Activated CD4-positive, CD25-positive, alpha-beta regulatory T cell treated with anti-CD3 and anti-CD28 coated beads, Interleukin-2, amount 50 U/mL, for 24 hours (primary cell): ENCODE measurements around the gene TALDO1.

Experiments
- ATAC-seq, 2 donors: fragments of 150-1000 bp; cut with Tn5 transposase; one replicate each; pipeline ENCODE4 v1.10.0; 2021; ENCODE audit warnings: mild to moderate bottlenecking in 1 of 2, moderate library complexity in 1 of 2

Gene TALDO1

DNA sequence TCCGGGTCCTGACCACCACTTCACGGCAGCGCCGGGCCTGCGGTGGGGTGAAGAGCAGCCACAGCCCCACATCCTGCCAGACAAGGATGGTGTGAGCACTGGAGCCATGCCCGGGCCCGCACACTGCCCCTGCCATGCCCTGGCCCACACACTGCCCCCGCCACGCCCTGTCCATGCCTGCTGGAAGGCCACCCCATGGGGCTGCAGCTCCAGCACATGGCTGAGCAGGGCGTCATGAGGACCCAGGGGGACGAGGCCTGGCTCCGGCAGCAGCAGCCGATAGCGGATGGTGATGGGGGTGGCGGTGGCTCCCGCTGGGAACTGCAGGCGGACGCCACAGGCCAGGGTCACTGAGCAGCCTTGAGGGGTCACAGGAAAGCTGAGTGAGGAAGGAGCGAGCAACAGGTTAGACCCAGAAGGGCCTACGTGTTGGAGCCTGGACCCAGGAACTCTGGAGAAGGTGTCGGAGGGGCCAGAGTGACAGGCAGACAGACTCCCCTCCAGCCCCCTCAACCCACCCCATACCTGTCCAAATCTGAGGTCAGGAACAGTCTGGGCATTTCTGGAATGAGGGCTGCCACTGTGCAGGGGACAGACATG lies 54.9 kb downstream of the TALDO1 start:
- ATAC-seq = no peak

GRCh38 chr11:802693-803466 lies 55.6 kb downstream of the TALDO1 start:
- ATAC-seq = no peak

- ATAC-seq = no peak
Measured at GRCh38 chr11:803467-803742, 56.1 kb downstream of the TALDO1 start.

DNA sequence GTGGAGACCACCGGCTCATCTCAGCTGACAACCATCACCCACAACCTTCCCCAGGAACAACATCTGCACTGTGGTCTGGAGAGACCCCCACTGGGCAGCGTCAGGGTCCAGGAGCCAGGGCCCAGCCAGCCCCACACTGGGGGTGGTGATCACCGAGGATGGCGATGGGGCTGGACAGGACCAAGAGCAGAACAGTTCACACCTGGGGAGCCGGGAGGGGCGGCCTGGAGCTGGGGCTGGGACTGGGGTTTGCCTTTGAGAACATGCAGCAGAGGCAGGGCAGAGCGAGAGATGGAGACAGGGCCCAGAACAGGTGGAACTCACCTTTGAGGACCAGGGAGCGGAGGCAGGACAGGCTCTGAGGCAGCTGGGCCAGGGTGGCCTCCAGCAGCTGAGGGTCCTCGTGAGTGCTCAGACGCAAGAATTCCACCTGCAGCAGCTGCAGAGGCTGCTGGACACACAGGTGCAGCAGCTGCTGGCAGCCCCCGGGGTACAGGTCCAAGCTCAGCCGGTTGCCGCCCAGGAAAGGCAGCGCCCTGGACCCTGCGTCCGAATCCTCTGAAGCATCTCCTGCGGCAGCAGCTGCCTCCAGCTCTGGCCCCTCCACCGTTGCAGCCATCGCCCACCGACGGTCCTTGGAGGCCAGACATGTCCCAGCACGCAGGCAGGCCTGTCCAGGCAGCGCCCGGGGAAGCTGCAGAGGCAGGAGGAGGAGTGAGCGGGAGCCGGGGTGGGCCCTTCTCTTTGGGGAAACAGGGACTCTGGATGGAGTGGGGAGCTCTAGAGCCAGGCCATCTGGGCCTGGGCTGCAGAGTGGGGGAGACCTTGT lies 56.7 kb downstream of the TALDO1 start:
- ATAC-seq = no peak

DNA sequence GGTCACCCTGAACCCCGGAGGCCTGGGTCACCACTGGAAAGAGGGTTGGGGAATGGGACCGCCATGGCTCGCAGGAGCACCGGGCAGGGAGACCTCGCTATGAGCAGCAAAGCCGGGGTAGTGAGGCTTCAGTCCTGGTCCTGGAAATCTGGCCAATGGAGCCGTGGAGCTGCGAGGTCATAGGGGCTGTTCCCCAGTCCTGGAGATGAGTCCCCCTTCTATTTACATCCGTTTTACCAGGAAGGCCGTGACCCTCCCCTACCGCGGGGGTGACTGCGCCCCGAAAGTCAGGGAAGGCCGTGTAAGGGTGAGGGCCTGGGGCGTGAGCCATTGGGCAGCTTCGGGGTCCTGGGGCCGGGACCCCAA lies 57.3 kb downstream of the TALDO1 start:
- no peak for ATAC-seq

DNA sequence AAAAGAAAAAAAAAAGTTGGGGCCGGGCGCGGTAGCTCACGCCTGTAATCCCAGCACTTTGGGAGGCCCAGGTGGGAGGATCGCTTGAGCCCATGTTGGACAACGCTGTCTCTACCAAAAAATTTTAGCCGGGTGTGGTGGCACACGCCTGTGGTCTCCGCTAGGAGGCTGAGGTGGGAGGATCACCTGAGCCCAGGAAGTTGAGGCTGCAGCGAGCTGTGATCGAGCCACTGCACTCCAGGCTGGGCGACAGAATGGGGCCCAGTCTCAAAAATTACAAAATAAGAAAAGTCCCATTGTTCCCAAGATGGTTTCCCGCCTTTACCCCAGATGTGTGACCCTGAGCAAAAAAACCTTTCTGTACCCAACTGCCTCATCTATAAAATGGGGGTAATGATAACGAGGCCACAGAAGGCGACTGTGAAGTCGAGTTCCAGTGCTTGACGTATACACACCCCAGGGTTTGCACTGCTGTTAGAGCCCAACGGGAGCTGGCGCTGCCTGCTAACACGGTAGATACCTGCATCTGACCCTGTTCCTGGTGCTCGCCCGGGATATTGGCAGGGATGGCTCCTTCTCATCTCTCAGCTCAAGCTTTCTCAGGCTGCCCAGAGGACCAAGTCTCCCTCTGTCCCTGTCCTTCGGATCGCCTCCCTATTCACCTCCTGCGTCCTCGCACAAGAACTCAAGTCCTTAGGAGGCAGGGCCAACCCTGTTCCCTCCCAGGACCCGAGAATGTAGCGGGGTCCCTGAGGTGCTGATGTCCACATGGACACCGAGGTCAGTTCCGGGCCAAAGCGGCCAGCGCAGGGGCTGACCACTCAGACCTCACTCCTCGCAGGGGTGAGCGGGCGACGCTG lies 61.4 kb downstream of the TALDO1 start:
- no peak for ATAC-seq

- ATAC-seq = peak; percentile 88
Measured at GRCh38 chr11:809287-810039, 62.2 kb downstream of the TALDO1 start, which contains the start of gene RPLP2. RPLP2 (plus strand) TSS chr11:809967; CDS start chr11:810235, 268 bp downstream.

DNA sequence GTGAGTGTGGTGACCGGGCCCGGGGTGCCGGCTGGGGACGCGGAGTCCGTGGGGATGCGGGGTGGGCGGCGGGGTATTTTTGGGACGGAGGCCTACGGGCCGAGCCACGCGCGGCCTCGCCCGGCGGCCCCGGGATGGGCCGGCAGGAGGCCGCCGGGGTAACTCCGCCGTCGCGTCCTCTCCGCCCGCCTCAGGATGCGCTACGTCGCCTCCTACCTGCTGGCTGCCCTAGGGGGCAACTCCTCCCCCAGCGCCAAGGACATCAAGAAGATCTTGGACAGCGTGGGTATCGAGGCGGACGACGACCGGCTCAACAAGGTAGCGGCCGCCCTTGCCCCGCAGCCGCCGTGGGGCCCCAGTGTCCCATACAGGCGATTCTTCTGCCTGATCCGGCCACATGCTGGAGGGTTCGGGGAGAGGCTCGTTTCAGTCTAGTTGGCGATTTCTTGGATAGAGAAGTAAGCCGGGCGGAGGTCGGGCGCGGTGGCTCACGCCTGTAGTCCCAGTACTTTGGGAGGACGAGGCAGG lies 62.8 kb downstream of the TALDO1 start:
- ATAC-seq = peak; percentile 2

DNA sequence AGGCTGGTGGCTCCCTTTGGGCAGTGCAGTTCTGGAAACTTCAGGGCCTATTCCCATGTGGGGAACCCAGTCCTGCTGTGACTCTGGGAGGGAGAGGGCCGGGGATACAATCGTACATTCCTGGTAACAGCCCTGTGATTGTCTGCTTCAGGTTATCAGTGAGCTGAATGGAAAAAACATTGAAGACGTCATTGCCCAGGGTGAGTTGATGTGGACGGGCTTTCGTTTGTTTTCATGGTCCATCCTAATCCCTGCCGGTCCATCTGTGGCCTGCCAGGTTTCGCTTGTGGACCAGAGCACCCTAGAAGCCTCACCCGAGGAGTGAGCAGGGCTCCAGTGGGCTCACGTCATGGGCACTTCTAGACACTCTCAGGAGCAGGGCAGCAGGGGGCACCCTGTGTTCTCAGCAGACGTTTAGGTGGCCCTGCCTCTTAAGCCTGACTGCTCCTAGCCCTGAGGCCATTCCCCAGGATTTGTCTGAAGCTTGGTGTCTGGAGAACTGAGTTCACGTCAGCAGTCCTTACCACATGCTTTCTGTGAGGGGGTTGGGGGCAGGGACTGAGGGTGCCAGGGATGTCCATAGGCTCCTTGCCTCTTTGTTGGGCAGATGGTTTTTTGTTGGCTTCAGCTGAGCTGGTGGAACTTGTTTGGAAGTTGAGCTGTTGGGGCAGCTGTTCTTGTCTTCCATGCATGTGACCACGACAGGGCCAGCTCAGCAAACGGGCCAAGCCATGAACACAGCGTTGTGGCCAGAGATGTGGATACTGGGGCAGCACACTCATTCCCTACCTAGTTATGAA lies 64.4 kb downstream of the TALDO1 start:
- no peak for ATAC-seq

GRCh38 chr11:812390-812789 lies 65.1 kb downstream of the TALDO1 start:
- ATAC-seq = no peak

GRCh38 chr11:813072-813455 lies 65.8 kb downstream of the TALDO1 start:
- ATAC-seq = no peak

DNA sequence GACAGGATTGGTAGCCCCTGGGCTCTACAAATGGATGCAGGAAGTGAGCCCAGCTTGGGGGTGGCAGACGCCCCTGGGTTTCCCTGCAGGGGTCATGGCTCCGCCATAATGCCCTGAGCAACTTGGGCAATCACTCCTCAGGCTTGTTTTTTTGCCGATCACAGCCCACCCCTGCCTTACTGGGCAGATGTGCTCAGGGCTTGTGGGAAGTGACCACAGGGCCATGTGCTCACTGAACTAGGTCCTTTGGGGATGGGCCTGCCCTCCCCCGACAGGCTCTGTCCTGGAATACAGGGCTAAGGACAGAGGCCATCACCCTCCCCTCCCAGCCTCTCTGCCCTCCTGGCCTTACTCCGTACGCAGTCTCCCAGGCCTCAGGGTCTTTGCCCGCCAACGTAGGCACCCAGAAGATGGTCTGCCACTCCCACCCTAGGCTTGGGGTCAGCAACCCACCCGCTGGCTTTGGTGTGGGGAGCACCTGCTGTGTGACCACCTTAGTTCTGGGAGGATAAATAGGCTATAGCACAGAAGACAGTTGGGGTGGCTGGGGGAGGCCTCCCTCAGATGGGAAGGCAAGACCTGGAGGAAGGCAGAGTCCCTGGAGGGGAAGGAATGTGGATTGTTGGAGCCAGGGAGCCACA lies 66.3 kb downstream of the TALDO1 start:
- ATAC-seq = no peak
